HCT116 (cell line): ENCODE data around the gene LUZP2. TPM values are rescaled to one million over a fixed set of nuclear protein-coding genes. Genes with fewer than 3 reads are reported as not detected.

Experiments
- ATAC-seq: fragments of 200-7000 bp; cut with Tn5 transposase; 2 replicates; pipeline ENCODE4 v1.9.1; 2020; ENCODE audit warnings: mild to moderate bottlenecking, moderate library complexity
- BruUV-seq: library from RNA; stranded (reverse); fragments of 400-500 nt; replicated peaks from 2 replicates; lab custom pipeline; 2021; lab: Mats Ljungman, UMichigan
- CTCF ChIA-PET: fragments of 300-600 bp; sonication (Branson Sonifier 250); formaldehyde crosslinking; loops from one replicate; lab custom pipeline; 2021; ENCODE audit warnings: antibody characterized with exemption; lab: Charles Lee
- POLR2A ChIA-PET: fragments of 300-600, 350-600 bp; sonication (Branson Sonifier 250); formaldehyde crosslinking; loops from one replicate; lab custom pipeline; 2021; ENCODE audit warnings: antibody characterized with exemption; lab: Charles Lee
- RAD21 ChIA-PET, 2 experiments: fragments of 300-600 bp; sonication (Branson Sonifier 250); formaldehyde crosslinking; loops; one replicate each; lab custom pipeline; 2023; ENCODE audit warnings: low total read pairs in 2 of 2; ENCODE audit not compliant: uncharacterized antibody in 2 of 2, unreplicated experiment in 2 of 2, low non-redundant PET in 1 of 2; lab: Charles Lee
- DNase-seq: peaks from one replicate; pipeline ENCODE4 v3.0.0-alpha.2; 2010; ENCODE audit warnings: low read depth, low spot score
- H2AFZ ChIP-seq: fragments of 200-600 bp; shearing (Covaris generic), sonication (generic); 2 replicates; pipeline ENCODE4 v1.6.1; 2017; ENCODE audit warnings: low read depth, mixed run types, mixed read lengths, antibody characterized with exemption, low read length; ENCODE audit not compliant: poor library complexity, severe bottlenecking
- H3K27ac ChIP-seq: 2 replicates; pipeline ENCODE4 v1.5.1; 2012; ENCODE audit warnings: low read depth, low read length
- H3K27me3 ChIP-seq: fragments of 200-600 bp; sonication (generic); 2 replicates; pipeline ENCODE4 v1.6.1; 2016; ENCODE audit warnings: mixed run types, low read length, mixed read lengths; ENCODE audit not compliant: insufficient read depth
- H3K36me3 ChIP-seq, 2 experiments: fragments of 200-500 bp in 1 of 2; fragments of 200-600 bp in 1 of 2; sonication (Bioruptor generic) in 1 of 2; sonication (generic) in 1 of 2; 2 replicates each; pipeline versions ENCODE4 v1.5.1 to v1.6.1; 2014 to 2016; ENCODE audit warnings: low read length in 2 of 2, inconsistent platforms in 1 of 2, mixed read lengths in 1 of 2, mixed run types in 1 of 2; ENCODE audit not compliant: insufficient read depth in 2 of 2, control insufficient read depth in 1 of 2
- H3K4me1 ChIP-seq, 2 experiments: fragments of 200-600 bp in 1 of 2; sonication (generic) in 1 of 2; 2 replicates each; pipeline versions ENCODE4 v1.5.1 to v1.6.1; 2012 to 2017; ENCODE audit warnings: low read length in 2 of 2, inconsistent platforms in 1 of 2, mild to moderate bottlenecking in 1 of 2, mixed read lengths in 1 of 2, mixed run types in 1 of 2, moderate library complexity in 1 of 2; ENCODE audit not compliant: insufficient read depth in 2 of 2, control insufficient read depth in 1 of 2
- H3K4me2 ChIP-seq: fragments of 200-600 bp; sonication (generic); 2 replicates; pipeline ENCODE4 v1.6.1; 2017; ENCODE audit warnings: mixed run types, low read length, mixed read lengths
- H3K4me3 ChIP-seq, 2 experiments: fragments of 200-600 bp in 1 of 2; sonication (generic) in 1 of 2; replicated peaks in 1 of 2; 2 replicates each; pipeline ENCODE4 v1.5.1; 2011 to 2016; ENCODE audit warnings: low read length in 2 of 2, control low read depth in 1 of 2, low read depth in 1 of 2, mild to moderate bottlenecking in 1 of 2, mixed read lengths in 1 of 2, mixed run types in 1 of 2
- H3K79me2 ChIP-seq: fragments of 200-600 bp; sonication (generic); 2 replicates; pipeline ENCODE4 v1.6.1; 2017; ENCODE audit warnings: mild to moderate bottlenecking, mixed run types, low read length, moderate library complexity, mixed read lengths; ENCODE audit not compliant: insufficient read depth
- H3K9ac ChIP-seq: fragments of 200-600 bp; sonication (generic); 2 replicates; pipeline ENCODE4 v1.6.1; 2016; ENCODE audit warnings: low read length, mixed read lengths
- H3K9me2 ChIP-seq: fragments of 200-600 bp; sonication (generic), shearing (Covaris generic); 2 replicates; pipeline ENCODE4 v1.6.1; 2017; ENCODE audit warnings: mixed run types, mild to moderate bottlenecking, moderate library complexity; ENCODE audit not compliant: insufficient read depth
- H3K9me3 ChIP-seq, 2 experiments: fragments of 200-500 bp in 1 of 2; fragments of 200-600 bp in 1 of 2; sonication (Bioruptor generic) in 1 of 2; sonication (generic) in 1 of 2; 2 replicates each; pipeline ENCODE4 v1.6.1; 2014 to 2017; ENCODE audit warnings: low read length in 2 of 2, mixed read lengths in 2 of 2, inconsistent platforms in 1 of 2, low read depth in 1 of 2, mild to moderate bottlenecking in 1 of 2, mixed run types in 1 of 2, moderate library complexity in 1 of 2; ENCODE audit not compliant: control insufficient read depth in 1 of 2, insufficient read depth in 1 of 2
- H4K20me1 ChIP-seq: fragments of 200-600 bp; sonication (generic), shearing (Covaris generic); 2 replicates; pipeline ENCODE4 v1.6.1; 2017; ENCODE audit warnings: mixed run types, mild to moderate bottlenecking, moderate library complexity; ENCODE audit not compliant: insufficient read depth
- ATF3 ChIP-seq: IDR thresholded peaks from 2 replicates; pipeline ENCODE4 v1.6.1; 2012
- CTCF ChIP-seq, 3 experiments: fragments of 200-600 bp in 1 of 3; sonication (generic) in 1 of 3; IDR thresholded peaks in 2 of 3; conservative IDR thresholded peaks in 1 of 3; 2 replicates each; pipeline ENCODE4 v1.5.1; 2012 to 2017; ENCODE audit warnings: low read depth in 2 of 3, low read length in 2 of 3, antibody characterized with exemption in 1 of 3, borderline replicate concordance in 1 of 3, control low read depth in 1 of 3, mild to moderate bottlenecking in 1 of 3, mixed read lengths in 1 of 3, mixed run types in 1 of 3, moderate library complexity in 1 of 3; ENCODE audit not compliant: insufficient read depth in 1 of 3
- EGR1 ChIP-seq: IDR thresholded peaks from 2 replicates; pipeline ENCODE4 v1.6.1; 2012; ENCODE audit warnings: low read depth
- EZH2 ChIP-seq: fragments of 200-600 bp; sonication (generic); IDR thresholded peaks from 2 replicates; pipeline ENCODE4 v1.6.1; 2017; ENCODE audit warnings: antibody characterized with exemption, mixed run types
- EZH2phosphoT487 ChIP-seq: fragments of 200-600 bp; IDR thresholded peaks from 2 replicates; pipeline ENCODE4 v1.6.1; 2018; ENCODE audit warnings: antibody characterized with exemption, borderline replicate concordance
- FOSL1 ChIP-seq: IDR thresholded peaks from 2 replicates; pipeline ENCODE4 v1.6.1; 2012; ENCODE audit warnings: low read depth
- JUND ChIP-seq: IDR thresholded peaks from 2 replicates; pipeline ENCODE4 v1.6.1; 2012
- MAX ChIP-seq: IDR thresholded peaks from 2 replicates; pipeline ENCODE4 v1.6.1; 2012
- POLR2A ChIP-seq: IDR thresholded peaks from 2 replicates; pipeline ENCODE4 v1.7.0; 2011; ENCODE audit warnings: borderline replicate concordance; ENCODE audit not compliant: insufficient read depth, insufficient read length; ENCODE audit errors: extremely low read depth
- POLR2AphosphoS5 ChIP-seq: IDR thresholded peaks from 2 replicates; pipeline ENCODE4 v1.6.1; 2011; ENCODE audit warnings: mild to moderate bottlenecking, low read depth, low read length, moderate library complexity
- RAD21 ChIP-seq: IDR thresholded peaks from 2 replicates; pipeline ENCODE4 v1.6.1; 2012; ENCODE audit warnings: low read depth, mild to moderate bottlenecking
- REST ChIP-seq: IDR thresholded peaks from 2 replicates; pipeline ENCODE4 v1.6.1; 2012; ENCODE audit warnings: low read depth
- SIN3A ChIP-seq: IDR thresholded peaks from 2 replicates; pipeline ENCODE4 v1.6.1; 2012; ENCODE audit warnings: low read depth
- SRF ChIP-seq: IDR thresholded peaks from 2 replicates; pipeline ENCODE4 v1.6.1; 2012; ENCODE audit warnings: low read depth
- intact Hi-C: fragments of 100-400 bp; cut with micrococcal nuclease; formaldehyde crosslinking; loops from 2 replicates; pipeline ENCODE4 v1.10.0; 2022
- total RNA-seq: library from RNA; stranded (reverse); gene quantifications from one replicate; pipeline ENCODE4 v1.2.1, GENCODE V29; 2021; ENCODE audit not compliant: unreplicated experiment

Gene LUZP2
- total RNA-seq, 1 experiment from 2014 or later: not detected

DNA sequence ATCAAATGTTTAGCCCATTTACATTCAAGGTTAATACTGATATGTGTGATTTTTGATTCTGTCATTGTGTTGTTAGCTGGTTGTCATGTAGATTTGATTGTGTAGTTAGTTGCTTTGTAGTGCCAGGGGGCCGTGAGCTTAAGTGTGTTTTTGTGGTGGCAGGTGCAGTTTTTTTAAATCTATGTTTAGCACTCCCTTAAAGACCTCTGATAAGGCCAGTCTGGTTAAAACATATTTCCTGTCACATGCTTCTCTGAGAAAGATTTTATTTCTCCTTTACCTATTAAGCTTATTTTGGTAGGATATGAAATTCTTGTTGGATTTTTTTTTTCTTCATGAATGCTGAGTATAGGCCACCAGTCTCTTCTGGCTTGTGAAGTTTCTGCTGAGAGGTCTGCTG is 540.6 kb downstream of the LUZP2 start (continued):
- TF ChIP-seq FOSL1 (no peak), MAX (no peak), EZH2phosphoT487 (no peak)

DNA sequence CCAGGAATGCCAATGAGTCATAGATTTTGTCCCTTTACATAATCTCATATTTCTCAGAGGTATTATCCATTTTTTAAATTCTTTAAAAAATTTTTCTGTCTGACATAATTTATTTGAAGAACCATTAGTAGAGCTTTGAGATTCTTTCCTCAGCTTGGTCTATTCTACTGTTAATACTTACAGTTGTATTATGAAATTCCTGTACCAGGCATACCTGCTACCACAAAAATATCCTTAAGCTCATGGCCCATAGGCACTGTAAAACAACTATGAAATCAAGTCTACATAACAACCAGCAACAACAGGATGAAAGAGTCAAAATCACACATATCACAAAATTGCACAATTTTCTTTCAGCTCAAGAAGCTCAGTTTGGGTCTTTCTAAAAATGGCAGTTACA is 541.3 kb downstream of the LUZP2 start:
- Histone ChIP-seq H3K36me3 (no peaks in the 10 kb centered on the region), H3K27me3 (no peaks in the 10 kb centered on the region), H3K4me2 (no peak overlapping the region), H3K27ac (no peak overlapping the region), H3K79me2 (no peaks in the 10 kb centered on the region), H3K9ac (no peak overlapping the region), H3K4me3 (no peak overlapping the region), H4K20me1 (no peaks in the 10 kb centered on the region), H3K4me1 (no peaks in the 10 kb centered on the region), H3K9me3 (peaks cover 16 to 27% of the 10 kb centered on the region in 2 experiments; a peak in 2 of 4 replicates), H3K9me2 (no peaks in the 10 kb centered on the region), H2AFZ (no peak overlapping the region)
- ChIA-PET RAD21 (no interaction called here), POLR2A (no interaction called here), CTCF (no interaction called here)
- ATAC-seq: no peak
- DNase-seq: no peak
- BruUV-seq: no TSS peak
- no peak for TF ChIP-seq POLR2AphosphoS5
- no peak for TF ChIP-seq SIN3A
- TF ChIP-seq REST: no peak
- no peak for TF ChIP-seq ATF3
- no peak for TF ChIP-seq FOSL1
- no peak for TF ChIP-seq JUND
- TF ChIP-seq SRF: no peak
- TF ChIP-seq MAX: no peak
- TF ChIP-seq RAD21: no peak
- no peak for TF ChIP-seq POLR2A
- TF ChIP-seq CTCF (IDR thresholded peaks at IDR 0.05 in 2 of 3, conservative IDR thresholded peaks at IDR 0.05 in 1 of 3; ENCODE audit: borderline replicate concordance in 1 of 3, insufficient read depth in 1 of 3, low read depth in 2 of 3, low read length in 2 of 3): no peak
- no peak for TF ChIP-seq EGR1
- TF ChIP-seq EZH2: no peak
- intact Hi-C loops: no loop called here
